CD4-positive, alpha-beta T cell treated with Interleukin-2 at 100 ng/mL for 4 hours (primary cell): Measurements from ENCODE around the gene CACNA2D3.
"Not testable (repeated sequence)": the region's sequence is repeated elsewhere in the genome, so short reads cannot be mapped to it uniquely, and the experiment has no call there.

Source experiments
- DNase-seq: peaks from one replicate; pipeline ENCODE4 v3.0.0-alpha.2; 2020; ENCODE audit warnings: low spot score

The CACNA2D3 gene

DNA sequence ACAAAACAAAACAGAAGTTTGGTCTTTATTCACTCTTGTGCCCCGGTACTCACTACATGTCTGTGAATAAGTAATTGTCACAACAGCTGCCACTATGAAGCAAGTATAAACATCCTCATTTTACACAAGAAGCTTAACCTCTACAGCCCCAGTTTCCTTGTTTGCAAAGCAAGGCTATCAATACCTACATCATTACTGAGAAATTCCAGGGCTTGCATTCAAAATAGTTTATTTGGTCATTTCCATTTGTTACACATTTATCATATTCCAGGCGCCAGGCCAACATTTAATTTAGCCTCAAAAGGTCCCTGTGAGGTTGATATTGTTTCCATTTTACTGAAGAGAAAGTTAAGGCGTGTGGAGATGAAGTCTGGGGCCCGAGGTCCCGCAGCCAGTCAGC lies 966.9 kb downstream of the CACNA2D3 start:
- no peak for DNase-seq

DNA sequence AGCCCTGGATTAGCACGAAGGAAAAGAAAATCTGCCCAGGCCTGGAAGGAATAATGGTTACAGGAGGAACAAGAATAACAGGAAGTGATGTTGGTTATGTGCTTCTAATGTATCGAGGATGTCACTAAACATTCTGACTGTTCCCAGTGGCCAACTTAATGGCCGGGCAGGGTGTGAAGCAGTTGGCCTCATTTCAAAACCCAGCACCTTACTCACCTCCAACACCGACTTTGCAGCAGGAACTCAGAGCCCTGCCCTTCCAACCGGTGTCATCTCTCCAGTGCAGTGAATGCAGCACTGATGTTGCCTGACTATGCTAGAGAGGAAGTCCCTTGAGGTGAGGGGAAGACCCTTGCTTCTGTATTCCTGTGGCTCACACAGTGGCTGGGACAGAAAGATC lies 967.9 kb downstream of the CACNA2D3 start:
- DNase-seq = no peak

DNA sequence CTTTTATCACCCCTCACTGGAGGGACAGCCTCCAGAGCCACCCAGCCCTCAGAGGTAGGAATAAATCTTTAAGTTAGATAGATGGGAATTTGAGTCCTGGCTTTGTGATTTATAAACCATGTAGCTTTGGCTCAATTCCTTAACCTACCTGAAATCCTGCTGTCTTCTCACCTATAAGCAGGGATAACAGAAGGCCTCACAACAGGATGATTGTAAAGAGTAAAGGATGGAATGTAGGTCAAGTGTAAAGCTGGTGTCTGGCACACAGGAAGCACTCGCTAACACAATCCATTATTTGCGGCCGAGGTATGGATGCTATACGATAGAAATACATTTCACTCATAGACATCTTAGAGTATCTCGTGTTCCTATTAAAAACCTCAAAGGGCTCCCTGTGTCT lies 968.4 kb downstream of the CACNA2D3 start:
- DNase-seq = no peak

DNA sequence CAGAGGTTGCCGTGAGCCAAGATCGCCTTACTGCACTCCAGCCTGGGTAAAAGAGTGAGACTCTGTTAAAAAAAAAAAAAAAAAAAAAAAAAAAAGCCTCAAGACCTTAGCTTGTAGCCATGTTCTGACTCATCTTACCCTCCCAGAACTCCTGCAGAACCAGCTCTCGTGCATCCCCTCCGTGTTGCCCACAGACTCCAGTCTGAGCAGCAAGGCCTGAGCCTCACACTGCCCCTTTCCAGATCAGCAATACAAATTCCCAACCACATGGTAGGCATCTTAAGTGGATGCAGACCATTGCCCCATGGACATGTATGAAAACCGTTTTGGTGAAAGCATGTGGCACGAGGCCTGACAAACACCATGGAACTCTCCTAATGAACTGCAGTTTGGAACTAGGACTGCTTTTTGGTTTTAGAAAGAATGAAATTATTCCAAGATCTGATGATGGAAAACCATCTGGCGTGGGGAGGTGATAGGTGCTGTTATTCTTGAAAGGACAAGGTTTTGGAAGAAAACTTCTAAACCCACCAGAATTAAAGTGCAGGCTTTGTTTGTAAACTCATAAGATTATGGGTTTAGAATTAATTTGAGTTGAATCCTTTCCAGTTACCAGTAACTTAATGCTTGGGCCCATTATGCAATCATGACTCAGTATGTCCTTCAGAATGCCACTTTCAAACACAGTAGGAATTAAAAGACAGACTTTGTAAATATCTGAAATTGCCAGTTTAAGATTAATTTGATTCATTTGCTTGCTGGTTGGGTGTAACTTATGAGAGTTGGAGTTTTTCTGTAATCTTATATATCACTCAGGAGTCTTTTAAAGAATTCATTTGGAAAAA lies 969.3 kb downstream of the CACNA2D3 start:
- no peak for DNase-seq

DNA sequence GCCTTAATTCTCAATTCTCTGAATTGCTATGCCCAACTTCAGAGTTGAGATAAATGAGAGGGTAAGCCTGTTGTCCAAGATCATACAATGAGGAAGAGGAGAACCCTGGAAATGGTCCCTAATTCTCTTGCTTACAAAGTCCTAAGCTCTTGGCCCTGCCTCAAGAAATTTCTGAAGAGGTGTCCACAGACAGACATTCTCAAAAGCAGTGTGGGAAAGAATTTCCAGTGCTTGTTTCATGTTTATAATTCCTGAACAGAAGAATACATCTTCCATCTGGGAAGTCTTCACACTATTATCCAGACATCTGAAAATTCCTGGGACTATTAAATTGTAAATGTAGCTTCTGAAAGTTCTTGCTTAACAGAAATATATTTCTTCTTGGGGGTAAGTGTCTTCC lies 972.3 kb downstream of the CACNA2D3 start:
- no peak for DNase-seq

DNA sequence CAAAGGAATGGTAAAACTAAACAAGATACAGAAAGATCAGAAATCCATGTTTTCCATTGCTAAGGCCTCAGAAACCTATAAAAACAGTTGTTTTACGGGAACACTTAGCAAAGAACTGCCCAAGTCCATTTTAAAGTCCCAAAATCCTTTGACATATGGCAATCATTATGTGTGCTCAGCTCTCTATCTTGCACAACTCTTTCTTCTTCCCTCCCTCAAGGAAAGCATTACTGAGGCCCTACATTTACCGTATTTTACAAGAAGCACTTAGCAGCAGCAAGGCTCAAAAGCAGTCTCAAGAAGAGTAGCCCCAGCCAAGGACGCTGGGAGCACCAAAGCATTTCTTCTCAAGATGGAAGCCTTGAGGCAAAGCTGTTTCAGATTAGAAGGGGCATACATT lies 975.1 kb downstream of the CACNA2D3 start:
- no peak for DNase-seq

DNA sequence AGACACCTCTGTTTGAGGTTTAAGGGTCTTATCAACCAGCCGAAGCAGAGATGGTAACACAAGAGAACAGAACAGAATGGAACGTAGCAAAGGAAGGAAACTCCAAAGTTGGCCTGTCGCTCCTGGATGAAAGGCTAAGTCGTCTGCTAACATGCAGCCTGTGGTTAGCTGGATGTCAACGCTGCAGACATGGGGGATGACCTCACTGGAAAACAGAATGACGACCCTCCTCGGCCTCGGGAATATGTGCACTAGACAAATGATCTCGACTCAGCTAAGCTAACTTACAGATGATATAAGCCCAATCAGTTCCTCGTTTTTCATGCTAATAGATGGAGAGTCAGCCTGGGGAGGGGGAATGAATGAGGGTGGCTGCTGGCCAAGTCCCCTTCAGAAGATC lies 983.3 kb downstream of the CACNA2D3 start:
- DNase-seq = no peak

DNA sequence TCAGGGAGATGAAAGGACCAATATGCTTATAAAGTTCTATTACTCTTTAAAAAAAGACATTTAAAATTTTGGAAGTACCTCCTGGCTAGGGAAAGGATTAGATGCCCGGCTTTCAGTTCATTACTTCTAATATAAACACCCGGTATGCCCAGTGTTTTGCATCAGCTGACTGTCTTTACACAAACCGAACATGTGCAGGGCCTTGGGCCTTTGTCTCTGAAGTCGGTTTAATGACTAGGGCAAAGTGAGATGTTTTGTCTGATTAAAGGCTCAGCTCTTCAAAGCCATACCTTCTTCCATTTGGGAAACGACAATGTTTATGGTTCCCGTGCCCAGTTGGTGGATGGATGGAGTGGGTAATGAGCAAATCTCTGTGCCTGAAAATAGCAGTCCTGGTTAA lies 984.8 kb downstream of the CACNA2D3 start:
- no peak for DNase-seq

DNA sequence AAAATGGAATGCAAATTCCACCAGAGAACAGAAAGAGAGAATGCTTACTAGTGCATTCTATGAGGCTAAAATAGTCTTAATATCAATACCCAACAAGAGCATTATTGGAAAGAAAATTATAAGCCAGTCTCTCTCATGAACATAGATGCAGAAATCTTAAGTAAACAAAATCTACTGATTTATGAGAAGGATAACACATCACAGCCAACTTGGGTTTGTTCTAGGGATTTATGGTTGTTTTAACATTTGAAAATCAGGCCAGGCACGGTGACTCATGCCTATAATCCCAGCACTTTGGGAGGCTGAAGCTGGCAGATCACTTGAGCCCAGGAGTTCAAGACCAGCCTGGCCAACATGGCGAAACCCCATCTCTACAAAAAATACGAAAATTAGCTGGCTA lies 989.6 kb downstream of the CACNA2D3 start:
- DNase-seq = not testable (repeated sequence)

DNA sequence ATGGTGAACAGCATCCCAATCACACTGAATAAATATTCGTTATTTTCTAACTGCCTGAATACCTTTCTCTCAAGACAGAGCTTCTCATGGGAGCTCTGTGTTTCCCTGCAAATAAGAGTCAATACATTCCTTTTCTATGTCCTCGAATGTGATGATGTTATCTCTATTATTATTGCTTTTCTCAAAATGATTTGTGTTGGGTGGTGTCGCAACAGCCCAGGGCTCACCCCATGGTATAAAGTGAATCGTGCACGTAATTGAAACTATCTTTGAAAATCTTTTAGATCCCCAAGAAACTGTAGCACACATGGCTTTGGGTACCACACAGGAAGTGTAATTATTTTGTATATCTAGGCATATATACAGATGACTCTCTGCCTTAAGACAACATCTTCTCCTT lies 996.1 kb downstream of the CACNA2D3 start:
- DNase-seq = no peak

DNA sequence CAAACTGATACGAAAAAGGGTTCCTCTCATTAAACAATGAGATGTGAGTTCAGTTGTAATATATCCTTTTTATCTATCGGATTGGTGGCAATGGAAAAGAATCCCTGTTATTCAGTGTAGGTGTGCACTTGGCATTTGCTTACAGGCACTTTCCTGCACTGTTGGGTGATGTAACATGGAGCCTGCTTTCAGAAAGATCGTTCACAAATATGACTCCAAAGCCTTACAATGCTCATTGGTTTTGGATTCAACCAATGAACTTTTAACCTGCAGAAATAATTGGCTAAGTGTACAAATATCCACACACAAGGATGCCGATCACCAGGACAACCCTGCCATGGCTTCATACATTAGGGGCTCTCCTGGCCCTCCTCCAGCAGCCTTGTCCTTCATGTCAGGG lies 996.9 kb downstream of the CACNA2D3 start:
- DNase-seq = no peak

DNA sequence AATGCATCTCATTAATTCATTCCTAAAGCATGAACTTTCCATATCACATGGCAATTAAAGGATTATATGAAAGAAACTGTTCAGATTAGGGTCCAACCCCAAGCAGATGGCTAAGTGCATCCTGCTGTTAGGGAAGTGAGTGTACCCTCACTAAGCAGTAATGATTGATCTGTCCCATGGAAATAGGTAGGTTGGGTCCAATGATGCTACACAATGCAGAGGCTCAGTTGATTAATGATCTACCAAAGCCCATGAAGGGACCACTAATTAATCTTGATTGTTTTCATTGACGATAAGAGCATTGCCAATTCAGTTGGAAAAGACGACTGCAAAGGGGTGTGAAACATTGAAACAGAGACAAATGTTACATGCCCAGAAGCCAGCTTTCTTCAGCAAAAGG lies 1000.0 kb downstream of the CACNA2D3 start:
- DNase-seq = no peak
